PC-9 (cell line): ENCODE data around the gene AUTS2. TPM values are rescaled to one million over a fixed set of nuclear protein-coding genes. Genes with fewer than 3 reads are reported as not detected.

Source experiments
- BruUV-seq: library from RNA; stranded (reverse); fragments of 400-500 nt; replicated peaks from 2 replicates; lab custom pipeline; 2021; lab: Mats Ljungman, UMichigan
- CTCF ChIA-PET: fragments of 300-600 bp; sonication (Branson Sonifier 250); formaldehyde crosslinking; loops from one replicate; lab custom pipeline; 2022; ENCODE audit warnings: antibody characterized with exemption; lab: Charles Lee
- POLR2A ChIA-PET: fragments of 300-600 bp; sonication (Branson Sonifier 250); formaldehyde crosslinking; loops from one replicate; lab custom pipeline; 2022; ENCODE audit warnings: antibody characterized with exemption; ENCODE audit not compliant: unreplicated experiment; lab: Charles Lee
- DNase-seq, 2 experiments: peaks; one replicate each; pipeline versions ENCODE4 v3.0.0 to v3.0.0-alpha.2; 2015 to 2022; ENCODE audit warnings: mixed read lengths in 1 of 2
- H2AFZ ChIP-seq: fragments of 200-600 bp; sonication (generic); 2 replicates; pipeline ENCODE4 v1.8.1; 2017; ENCODE audit warnings: antibody characterized with exemption
- H3F3A ChIP-seq: fragments of 200-600 bp; sonication (generic); 2 replicates; pipeline ENCODE4 v1.8.1; 2017; ENCODE audit warnings: antibody characterized with exemption, mild to moderate bottlenecking, low read depth; ENCODE audit not compliant: insufficient read depth
- H3K27ac ChIP-seq: fragments of 200-600 bp; sonication (generic); 2 replicates; pipeline ENCODE4 v1.6.1; 2016; ENCODE audit warnings: mixed run types
- H3K27me3 ChIP-seq: fragments of 200-600 bp; sonication (generic); 2 replicates; pipeline ENCODE4 v1.6.1; 2016; ENCODE audit warnings: low read depth, mixed run types; ENCODE audit not compliant: insufficient read depth
- H3K36me3 ChIP-seq: fragments of 200-600 bp; sonication (generic); 2 replicates; pipeline ENCODE4 v1.6.1; 2016; ENCODE audit warnings: low read depth, mixed run types
- H3K4me1 ChIP-seq: fragments of 200-600 bp; sonication (generic); replicated peaks from 2 replicates; pipeline ENCODE4 v1.6.1; 2016; ENCODE audit warnings: mixed run types; ENCODE audit not compliant: insufficient read depth
- H3K4me2 ChIP-seq: fragments of 200-600 bp; sonication (generic); 2 replicates; pipeline ENCODE4 v1.6.1; 2017; ENCODE audit warnings: mixed run types
- H3K4me3 ChIP-seq: fragments of 200-600 bp; sonication (generic); 2 replicates; pipeline ENCODE4 v1.6.1; 2016; ENCODE audit warnings: mixed run types
- H3K79me2 ChIP-seq: fragments of 200-600 bp; sonication (generic); 2 replicates; pipeline ENCODE4 v1.6.1; 2017; ENCODE audit warnings: low read depth, mixed run types
- H3K9me2 ChIP-seq: fragments of 200-600 bp; sonication (generic); 2 replicates; pipeline ENCODE4 v1.8.1; 2017; ENCODE audit warnings: mild to moderate bottlenecking; ENCODE audit not compliant: insufficient read depth
- H3K9me3 ChIP-seq: fragments of 200-600 bp; sonication (generic); 2 replicates; pipeline ENCODE4 v1.8.1; 2016; ENCODE audit warnings: low read depth; ENCODE audit not compliant: insufficient read depth
- H4K20me1 ChIP-seq: fragments of 200-600 bp; sonication (generic); 2 replicates; pipeline ENCODE4 v1.8.1; 2017; ENCODE audit not compliant: insufficient read depth
- CTCF ChIP-seq: fragments of 200-600 bp; sonication (generic); conservative IDR thresholded peaks from 2 replicates; pipeline ENCODE4 v1.6.1; 2017; ENCODE audit warnings: mixed run types, antibody characterized with exemption, mild to moderate bottlenecking, moderate library complexity
- EZH2 ChIP-seq: fragments of 200-600 bp; sonication (generic); IDR thresholded peaks from 2 replicates; pipeline ENCODE4 v1.8.0; 2017; ENCODE audit warnings: antibody characterized with exemption, low read depth
- intact Hi-C: fragments of 100-400 bp; cut with micrococcal nuclease; formaldehyde crosslinking; loops from one replicate; pipeline ENCODE4 v1.10.0; 2022; ENCODE audit not compliant: unreplicated experiment
- total RNA-seq: library from RNA; stranded (reverse); gene quantifications from 2 replicates; pipeline ENCODE4 v1.2.3, GENCODE V29; 2021

Gene AUTS2
- total RNA-seq, 1 experiment from 2014 or later, result not detected

- no peaks in the 10 kb centered on the region for H4K20me1 ChIP-seq
- no peaks in the 10 kb centered on the region for H3K4me1 ChIP-seq
- no peaks in the 10 kb centered on the region for H3K9me3 ChIP-seq
- no peaks in the 10 kb centered on the region for H3F3A ChIP-seq
- intact Hi-C loops, result no loop called here
- no peak overlapping the region for H3K4me3 ChIP-seq
- POLR2A ChIA-PET, result no interaction called here
- no peaks in the 10 kb centered on the region for H3K36me3 ChIP-seq
- no peaks in the 10 kb centered on the region for H3K79me2 ChIP-seq
- H3K27me3 ChIP-seq, result peaks cover 53% of the 10 kb centered on the region
- CTCF ChIA-PET, result no interaction called here
- no peak overlapping the region for H3K4me2 ChIP-seq
- no TSS peak for BruUV-seq
- no peak overlapping the region for H3K27ac ChIP-seq
- no peak for DNase-seq
- TF ChIP-seq CTCF, result no peak
- TF ChIP-seq EZH2, result no peak
- no peaks in the 10 kb centered on the region; the same call in 1 of the 2 replicates for H3K9me2 ChIP-seq
- no peak overlapping the region for H2AFZ ChIP-seq
Measured at GRCh38 chr7:70542750-70543376, 944.6 kb downstream of the AUTS2 start.

DNA sequence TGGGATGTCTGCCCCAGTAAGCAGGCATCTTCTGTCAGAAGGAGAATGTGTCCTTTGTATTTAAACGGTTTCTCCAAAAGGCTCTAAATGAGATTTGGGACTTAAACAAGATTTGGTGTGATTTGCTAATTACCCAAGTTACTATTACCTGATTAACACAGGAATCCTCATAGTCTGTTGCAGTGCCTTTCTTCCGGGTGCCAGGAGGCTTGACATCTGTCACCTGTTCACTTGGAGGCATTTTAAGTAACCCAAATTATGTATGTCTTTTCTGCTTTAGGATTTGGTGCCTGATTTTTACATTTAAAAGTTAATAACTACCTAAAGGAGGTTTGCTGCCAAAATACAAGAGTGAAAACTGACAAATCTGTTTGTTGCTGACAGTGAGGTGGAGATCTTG is 945.7 kb downstream of the AUTS2 start:
- peaks cover 50% of the 10 kb centered on the region for H3K27me3 ChIP-seq
- no peak for TF ChIP-seq EZH2
- no peak for TF ChIP-seq CTCF
- no peaks in the 10 kb centered on the region for H3K36me3 ChIP-seq
- ChIA-PET POLR2A (no interaction called here), CTCF (no interaction called here)
- H3K9me3 ChIP-seq, result no peaks in the 10 kb centered on the region
- H3K4me2 ChIP-seq, result no peak overlapping the region
- no peak overlapping the region for H3K4me3 ChIP-seq
- H3F3A ChIP-seq, result no peaks in the 10 kb centered on the region
- intact Hi-C loops, result no loop called here
- H2AFZ ChIP-seq, result no peak overlapping the region
- no peaks in the 10 kb centered on the region; the same call in 1 of the 2 replicates for H3K9me2 ChIP-seq
- H3K4me1 ChIP-seq, result no peaks in the 10 kb centered on the region
- no peaks in the 10 kb centered on the region for H4K20me1 ChIP-seq
- no peak for DNase-seq
- no peak overlapping the region for H3K27ac ChIP-seq
- H3K79me2 ChIP-seq, result no peaks in the 10 kb centered on the region
- no TSS peak for BruUV-seq

DNA sequence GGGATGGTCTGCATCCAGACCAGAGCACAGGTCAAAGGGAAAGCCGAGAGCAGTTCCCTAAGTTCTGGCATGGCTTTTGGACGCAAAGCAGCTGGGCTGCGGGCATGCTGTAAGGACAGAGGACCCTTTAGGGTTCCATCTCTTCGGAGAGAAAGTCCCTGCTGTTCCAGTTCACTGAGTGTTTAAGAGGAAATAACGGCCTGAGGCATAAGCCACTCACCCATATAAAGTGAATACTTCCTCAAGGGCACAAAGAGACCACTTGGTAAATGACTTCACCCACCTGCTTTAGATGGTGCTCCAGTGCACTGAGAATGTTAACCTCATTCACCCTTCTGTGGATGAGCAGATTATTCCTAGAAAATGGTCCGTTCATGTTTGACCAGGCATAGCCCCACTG is 946.9 kb downstream of the AUTS2 start:
- no peak overlapping the region for H3K27ac ChIP-seq
- ChIA-PET POLR2A (no interaction called here), CTCF (no interaction called here)
- DNase-seq, result no peak
- no peaks in the 10 kb centered on the region for H3K36me3 ChIP-seq
- H3K9me3 ChIP-seq, result no peaks in the 10 kb centered on the region
- no peaks in the 10 kb centered on the region; the same call in 1 of the 2 replicates for H3K9me2 ChIP-seq
- H3F3A ChIP-seq, result no peaks in the 10 kb centered on the region
- no peak overlapping the region for H2AFZ ChIP-seq
- H3K4me2 ChIP-seq, result no peak overlapping the region
- peaks cover 43% of the 10 kb centered on the region for H3K27me3 ChIP-seq
- no TSS peak for BruUV-seq
- TF ChIP-seq EZH2 (no peak), CTCF (no peak)
- no peak overlapping the region for H3K4me3 ChIP-seq
- no peaks in the 10 kb centered on the region for H4K20me1 ChIP-seq
- H3K79me2 ChIP-seq, result no peaks in the 10 kb centered on the region
- no peaks in the 10 kb centered on the region for H3K4me1 ChIP-seq
- intact Hi-C loops, result no loop called here
